ENCODE measurements around the gene MPV17L. TPM values are rescaled to one million over a fixed set of nuclear protein-coding genes. Genes with fewer than 3 reads are reported as not detected.

Gene MPV17L
- polyA plus RNA-seq, 1 of the 3 experiments (the other 2 are of a cell fraction), result 0.43 TPM

- Histone ChIP-seq H3F3A (replicated peaks; ENCODE audit: insufficient read depth) (peaks cover under 1% of the 10 kb centered on the region), H4K20me1 (ENCODE audit: insufficient read depth) (no peaks in the 10 kb centered on the region), H3K4me2 (peak overlapping the region; percentile 90), H3K27ac (ENCODE audit: low read depth in 2 of 2, low read length in 1 of 2) (peak overlapping the region in 1 of 2 experiments; percentile 85; a peak in 2 of 4 replicates), H3K4me3 (ENCODE audit: low read depth in 2 of 2, low read length in 1 of 2) (peak overlapping the region; percentile 73 to 78), H3K9ac (peak overlapping the region; percentile 43; the same call in 1 of the 2 replicates), H3K79me2 (ENCODE audit: insufficient read depth) (peaks cover 39% of the 10 kb centered on the region), H3K27me3 (ENCODE audit: insufficient read depth) (no peaks in the 10 kb centered on the region), H3K9me2 (no peaks in the 10 kb centered on the region), H2AFZ (ENCODE audit: low read depth) (peak overlapping the region; percentile 100), H3K4me1 (ENCODE audit: control insufficient read depth in 1 of 2, insufficient read depth in 2 of 2, low read depth in 1 of 2, low read length in 1 of 2) (peaks cover 2 to 4% of the 10 kb centered on the region in 2 experiments; a peak in 1 of 4 replicates), H3K36me3 (replicated peaks in 1 of 2; ENCODE audit: control insufficient read depth in 1 of 2, insufficient read depth in 2 of 2, low read length in 1 of 2) (no peaks in the 10 kb centered on the region), H3K9me3 (no peaks in the 10 kb centered on the region)
- no peak for TF ChIP-seq EP300 (IDR thresholded peaks at IDR 0.05; ENCODE audit: borderline replicate concordance in 1 of 2, low read depth in 1 of 2, low read length in 1 of 2)
- no peak for TF ChIP-seq FOXM1 (IDR thresholded peaks at IDR 0.05; ENCODE audit: low read depth)
- TF ChIP-seq USF1 (IDR thresholded peaks at IDR 0.05; ENCODE audit: borderline replicate concordance, low read depth), result no peak
- no peak for TF ChIP-seq TAF1 (IDR thresholded peaks at IDR 0.05; ENCODE audit: borderline replicate concordance, low read depth, low read length)
- ChIA-PET CTCF (interaction anchor here (0.6 to 3.1 kb wide), 3 partner anchors 18 to 117 kb away, joined by 3 to 15 read pairs (median 3); no protein-coding TSS in a partner anchor), POLR2A (no interaction called here)
- 19% methylated on average over 12 of the region's 12 CpGs for WGBS (ENCODE audit: low lambda C conversion rate)
- no peak for DNase-seq
These were observed 38.5 kb downstream of the MPV17L start for GRCh38 chr16:15434079-15434424.

DNA sequence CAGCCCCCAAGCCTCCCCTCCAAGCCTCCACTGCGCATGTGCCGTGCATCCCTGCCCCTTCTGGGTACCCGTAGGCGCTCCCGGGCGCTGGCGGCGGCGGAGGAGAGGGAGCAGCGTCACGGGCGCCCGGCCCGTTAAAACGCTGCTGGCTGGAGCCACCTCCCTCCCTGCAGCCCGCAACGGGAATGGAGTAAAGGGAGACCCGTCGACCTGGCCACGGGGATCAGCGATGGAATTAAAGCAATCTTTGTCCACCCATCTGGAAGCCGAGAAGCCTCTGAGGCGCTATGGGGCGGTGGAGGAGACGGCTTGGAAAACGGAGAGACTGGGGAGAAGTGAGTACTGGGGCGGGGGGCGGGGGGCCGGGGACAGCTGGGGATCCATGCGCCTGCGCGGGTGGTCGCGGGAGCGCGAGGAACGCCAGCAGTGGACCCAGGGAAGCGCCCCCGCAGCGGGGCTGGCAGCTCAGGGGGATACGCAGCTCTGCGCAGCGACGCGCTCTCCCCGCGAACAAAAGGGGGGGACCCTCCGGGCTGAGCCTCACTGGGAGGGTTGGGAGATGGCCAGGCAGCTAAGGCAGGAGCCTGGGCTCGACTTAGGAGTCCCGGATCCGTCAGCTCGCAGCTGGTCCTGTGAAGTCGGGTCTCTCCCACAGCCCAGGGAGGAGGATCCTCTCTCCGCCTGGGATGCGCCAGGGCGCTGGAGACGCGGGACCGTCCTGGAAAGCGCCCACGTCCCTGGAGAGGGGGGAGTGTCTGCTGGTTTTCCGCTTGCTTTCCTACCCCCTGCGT lies 39.1 kb downstream of the MPV17L start, which contains the start of gene BMERB1:
Gene BMERB1 (plus strand): TSS at position 164 of the 791 bp plus-strand sequence. CDS start 66 bp downstream, at position 230.
- POLR2A ChIA-PET, result no interaction called here
- H3K79me2 ChIP-seq (ENCODE audit: insufficient read depth), result peaks cover 45% of the 10 kb centered on the region
- H3K4me3 ChIP-seq (ENCODE audit: low read depth in 2 of 2, low read length in 1 of 2), result peak within 1 kb of the TSS; percentile 73 to 78

More for the DNA sequence above, 39.1 kb downstream of the MPV17L start, which contains the start of gene BMERB1:
- peak within 1 kb of the TSS; percentile 100 for H2AFZ ChIP-seq (ENCODE audit: low read depth)
- H3K9me3 ChIP-seq, result no peaks in the 10 kb centered on the region
- H3F3A ChIP-seq (replicated peaks; ENCODE audit: insufficient read depth), result peaks cover 5% of the 10 kb centered on the region
- H4K20me1 ChIP-seq (ENCODE audit: insufficient read depth), result no peaks in the 10 kb centered on the region; the same call in 1 of the 2 replicates
- no peaks in the 10 kb centered on the region for H3K9me2 ChIP-seq
- CTCF ChIA-PET, result interaction anchor here (0.6 to 3.1 kb wide), 4 partner anchors 11 to 116 kb away, joined by 3 to 15 read pairs (median 3); no protein-coding TSS in a partner anchor
- WGBS (ENCODE audit: low lambda C conversion rate), result 1% methylated on average over 37 of the region's 63 CpGs
- H3K36me3 ChIP-seq (replicated peaks in 1 of 2; ENCODE audit: control insufficient read depth in 1 of 2, insufficient read depth in 2 of 2, low read length in 1 of 2), result no peaks in the 10 kb centered on the region
- peak within 1 kb of the TSS; percentile 62 for H3K9ac ChIP-seq
- peak; percentile 94 for DNase-seq
- H3K27me3 ChIP-seq (ENCODE audit: insufficient read depth), result no peaks in the 10 kb centered on the region
- peak within 1 kb of the TSS; percentile 90 for H3K4me2 ChIP-seq
- H3K4me1 ChIP-seq (ENCODE audit: control insufficient read depth in 1 of 2, insufficient read depth in 2 of 2, low read depth in 1 of 2, low read length in 1 of 2), result peaks cover 4 to 6% of the 10 kb centered on the region in 2 experiments; a peak in 1 of 4 replicates
- TF ChIP-seq MXI1 (IDR thresholded peaks at IDR 0.05; ENCODE audit: low read depth, low read length) (peak; percentile 67), NRF1 (IDR thresholded peaks at IDR 0.05; ENCODE audit: low read depth, low read length) (peak; percentile 83), TAF1 (IDR thresholded peaks at IDR 0.05; ENCODE audit: borderline replicate concordance, low read depth, low read length) (peak; percentile 55), MAX (IDR thresholded peaks at IDR 0.05; ENCODE audit: low read depth) (peak; percentile 40; the same call in 1 of the 2 replicates), USF1 (IDR thresholded peaks at IDR 0.05; ENCODE audit: borderline replicate concordance, low read depth) (no peak), POLR2AphosphoS5 (IDR thresholded peaks at IDR 0.05; ENCODE audit: low read depth, low read length) (peak; percentile 92), YY1 (IDR thresholded peaks at IDR 0.05; ENCODE audit: low read depth) (no peak), ELF1 (IDR thresholded peaks at IDR 0.05) (0 out of 2 replicates have a peak, but pooled peaks have one; percentile 17), SMC3 (IDR thresholded peaks at IDR 0.05; ENCODE audit: low read depth, low read length) (0 out of 2 replicates have a peak, but pooled peaks have one; percentile 3)
- H3K27ac ChIP-seq (ENCODE audit: low read depth in 2 of 2, low read length in 1 of 2), result peak within 1 kb of the TSS; percentile 55 to 85; a peak in 3 of 4 replicates

Data from SK-N-SH (cell line).